ENCODE results near the gene EPN3. TPM values are rescaled to one million over a fixed set of nuclear protein-coding genes. Genes with fewer than 3 reads are reported as not detected.

Gene EPN3
- total RNA-seq = not detected in 2 replicates

DNA sequence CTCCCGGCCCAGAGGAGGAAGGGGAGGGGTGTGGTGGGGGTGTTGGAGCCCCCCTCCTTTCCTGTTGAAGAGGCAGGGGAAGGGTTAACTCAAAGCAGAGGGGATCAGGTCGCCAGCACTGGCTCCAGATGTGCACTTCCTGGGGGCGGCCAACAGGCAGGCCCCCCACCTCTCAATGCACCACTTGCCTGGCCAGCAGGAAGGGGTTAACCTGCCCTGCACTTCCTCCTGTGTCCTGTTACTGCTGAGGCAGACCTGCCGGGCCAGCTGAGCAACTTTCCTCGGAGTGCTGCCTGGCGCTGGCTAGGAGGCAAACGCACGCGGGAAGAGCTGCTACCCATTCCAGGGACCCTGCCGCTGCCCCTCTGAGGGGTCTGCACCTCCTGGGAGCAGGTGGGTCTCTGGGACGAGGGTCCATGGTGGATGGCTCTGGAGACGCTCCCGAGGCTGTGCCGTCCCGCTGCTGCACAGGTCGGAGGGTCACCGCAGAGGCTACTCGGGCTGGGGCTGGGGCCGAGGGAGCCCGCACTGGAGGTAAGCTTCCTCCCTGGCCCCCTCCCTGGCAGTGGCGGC lies at the start of gene EPN3:
Gene EPN3, plus strand, starts transcription at position 284 of the 573 bp plus-strand sequence. CDS start 3,822 bp downstream, outside the sequence.

DNA sequence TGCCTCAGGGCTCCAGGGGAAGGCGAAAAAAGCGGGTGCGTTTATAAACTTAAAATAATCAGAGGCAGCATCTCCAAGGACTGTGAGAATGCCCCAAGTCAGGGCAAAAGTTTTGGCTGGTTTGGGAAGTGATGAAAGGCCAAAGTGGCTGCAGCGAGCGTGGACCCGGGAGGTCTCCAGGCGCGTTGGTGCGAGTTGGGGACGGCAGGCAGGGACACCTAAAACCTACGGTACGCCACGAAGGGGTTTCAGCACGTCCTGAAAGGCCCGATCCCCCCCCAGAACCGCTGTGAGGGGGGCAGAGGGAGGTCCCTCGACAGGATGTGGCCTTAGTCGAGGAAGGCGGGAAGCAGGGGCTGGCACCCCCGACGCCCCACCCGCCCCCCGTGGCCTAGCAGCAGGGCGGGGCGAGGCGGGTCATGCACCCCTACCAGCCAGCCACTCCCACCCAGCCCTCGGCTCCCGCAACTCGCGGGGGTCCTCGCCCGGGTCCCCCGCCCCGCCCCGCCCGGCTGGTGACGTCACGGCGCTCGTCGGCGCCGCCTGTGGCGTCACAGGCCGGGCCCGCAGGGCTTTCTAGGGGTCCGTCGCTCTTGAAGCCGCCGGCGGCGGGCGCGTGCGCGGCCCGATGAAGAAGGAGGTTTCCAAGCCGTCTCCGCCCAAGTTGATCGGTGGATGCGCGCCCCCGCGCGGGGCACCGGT lies 24.5 kb upstream of the EPN3 start, which contains the start of gene MYCBPAP:
Gene MYCBPAP, plus strand, starts transcription at position 569 of the 702 bp plus-strand sequence. CDS start 236 bp downstream, outside the sequence.

DNA sequence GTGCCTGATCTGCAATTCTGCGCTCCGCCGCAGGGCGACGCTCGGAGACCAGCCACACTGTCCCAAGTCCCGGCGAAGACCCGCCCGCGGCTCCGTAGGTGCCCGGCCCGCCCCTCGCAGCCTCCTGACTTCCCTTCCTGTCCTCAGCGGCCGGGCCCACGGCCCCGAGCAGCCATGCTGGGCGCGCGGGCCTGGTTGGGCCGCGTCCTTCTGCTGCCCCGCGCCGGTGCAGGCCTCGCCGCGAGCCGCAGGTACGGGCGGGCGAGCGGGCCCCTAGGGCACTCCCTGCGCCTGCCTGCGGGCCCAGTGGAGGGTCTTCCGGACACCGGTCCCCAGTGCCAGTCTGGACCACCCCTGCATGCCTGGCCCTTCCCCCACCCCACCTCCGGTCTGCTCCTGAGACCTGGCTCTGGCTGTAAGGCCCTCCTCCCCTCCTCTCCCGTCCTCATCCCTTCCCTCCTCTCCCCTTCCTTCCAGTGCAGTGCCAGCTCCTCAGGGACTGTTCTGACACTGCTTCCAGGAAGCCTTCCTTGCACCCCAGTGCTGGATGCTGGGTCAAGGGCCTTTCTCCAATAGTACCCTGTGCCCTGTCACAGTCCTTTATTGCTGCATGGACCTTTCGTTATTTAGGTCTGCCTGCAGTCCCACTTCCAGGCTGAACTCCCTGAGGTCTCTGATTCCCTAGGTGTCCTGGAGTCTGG lies 14.7 kb downstream of the EPN3 start, which contains the start of gene SPATA20:
Gene SPATA20, plus strand, starts transcription at position 140 of the 701 bp plus-strand sequence. Its CDS starts 35 bp downstream, at position 175.

DNA sequence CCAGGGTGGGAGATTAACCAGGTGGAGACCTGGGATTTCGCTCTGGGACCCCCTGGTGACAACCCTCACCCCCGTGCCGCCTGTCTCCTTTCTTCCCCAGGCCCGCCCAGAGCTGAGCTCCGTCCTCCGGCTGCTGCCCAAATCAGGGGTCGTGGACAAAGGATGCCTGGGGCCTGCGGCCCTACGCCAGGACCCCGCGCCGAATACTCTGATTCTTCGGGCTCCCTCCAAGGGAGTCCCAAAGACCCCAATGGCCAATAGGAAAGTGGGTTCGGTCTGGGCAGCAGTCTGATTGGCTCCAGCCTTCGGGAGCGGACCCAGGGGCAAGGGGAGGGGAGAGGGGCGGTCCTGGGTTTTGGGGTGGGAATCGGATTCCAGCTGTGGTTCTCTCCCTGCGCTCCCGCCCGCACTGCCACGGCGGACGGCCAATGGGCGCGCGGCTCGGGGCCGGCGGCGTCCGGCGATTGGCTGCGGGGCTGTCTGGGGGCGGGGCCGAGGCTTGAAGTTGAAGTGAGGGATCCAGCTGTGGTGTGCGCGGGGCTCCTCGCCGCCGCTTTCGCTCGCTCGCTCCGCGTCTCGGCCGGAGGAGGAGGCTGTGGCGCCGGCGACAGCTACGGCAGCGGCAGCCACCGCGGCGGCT lies 27.8 kb downstream of the EPN3 start, which contains the start of gene CACNA1G:
Gene CACNA1G, plus strand, starts transcription at position 531 of the 640 bp plus-strand sequence. CDS start 745 bp downstream, outside the sequence.

Other genes starting within 250 kb of the EPN3 start
- 54.9 and 112 TPM in 2 replicates for gene XYLT2, start 186.6 kb upstream of the EPN3 start, total RNA-seq
- gene MRPL27, start 159.6 kb upstream of the EPN3 start, total RNA-seq = 63.6 and 65.9 TPM in 2 replicates
- gene EME1, start 159.5 kb upstream of the EPN3 start, total RNA-seq = 0.66 and 12.0 TPM in 2 replicates
- 304 and 332 TPM in 2 replicates for gene LRRC59, start 135.2 kb upstream of the EPN3 start, total RNA-seq
- gene ACSF2, start 106.5 kb upstream of the EPN3 start, total RNA-seq = 11.0 and 40.3 TPM in 2 replicates
- not detected in 2 replicates for gene CHAD, start 63.9 kb upstream of the EPN3 start, total RNA-seq
- 19.0 and 29.2 TPM in 2 replicates for gene RSAD1, start 53.9 kb upstream of the EPN3 start, total RNA-seq
- 0.14 and 0.44 TPM in 2 replicates for gene MYCBPAP, start 24.3 kb upstream of the EPN3 start, total RNA-seq
- gene SPATA20, start 14.4 kb downstream of the EPN3 start, total RNA-seq = 87.2 and 99.6 TPM in 2 replicates
- gene CACNA1G, start 28.0 kb downstream of the EPN3 start, total RNA-seq = under 0.01 and 0.14 TPM in 2 replicates
- gene ABCC3, start 102.1 kb downstream of the EPN3 start, total RNA-seq = 31.1 and 85.8 TPM in 2 replicates
- 35.2 and 63.3 TPM in 2 replicates for gene ANKRD40, start 175.2 kb downstream of the EPN3 start, total RNA-seq
- gene LUC7L3, start 186.9 kb downstream of the EPN3 start, total RNA-seq = 14.2 and 16.6 TPM in 2 replicates
- gene ANKRD40CL, start 234.8 kb downstream of the EPN3 start, total RNA-seq = not detected in 2 replicates

Data from placental pericyte (primary cell).